ENCODE results near the gene C22orf15.

The C22orf15 gene

DNA sequence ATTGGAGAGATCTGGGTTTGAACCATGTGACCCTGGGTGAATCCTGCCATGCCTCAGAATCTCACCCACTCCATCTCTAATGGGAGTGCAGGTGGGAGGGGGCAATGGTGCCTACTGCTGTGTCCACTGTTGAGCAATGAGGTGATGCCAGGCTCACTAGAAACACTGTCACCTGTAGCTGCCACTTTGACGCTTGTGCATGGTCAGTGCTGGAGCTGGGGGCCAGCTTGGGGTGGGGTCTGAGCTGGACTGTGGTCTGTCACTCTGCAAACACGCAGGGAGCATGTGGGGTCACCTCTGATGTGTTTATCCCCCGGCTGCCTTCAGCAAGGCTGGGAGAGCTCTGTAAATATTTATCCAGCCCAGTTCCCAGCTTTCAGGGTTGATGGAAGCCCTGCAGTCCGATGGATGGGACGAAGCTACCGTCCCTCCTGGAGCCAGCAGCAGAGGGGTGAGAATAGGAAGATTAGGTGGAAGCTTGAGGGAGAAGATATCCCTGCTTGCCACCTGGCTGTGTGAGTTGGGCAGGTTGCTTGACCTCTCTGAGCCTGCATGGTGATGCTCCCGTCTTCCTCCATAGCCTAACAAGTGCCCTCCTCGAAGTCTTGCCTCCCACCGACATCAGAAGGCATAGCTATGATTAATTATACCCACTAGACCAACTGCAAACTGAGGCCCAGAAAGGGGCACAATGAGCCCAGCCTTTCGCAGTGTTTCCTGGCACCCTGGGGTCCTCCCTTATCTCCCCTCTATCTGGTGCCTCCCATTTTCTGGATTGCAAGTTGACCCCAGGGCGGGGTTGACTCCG, 11.5 kb downstream of the C22orf15 start:
- no peak for DNase-seq

GRCh38 chr22:23774922-23775436, 12.2 kb downstream of the C22orf15 start:
- no peak for DNase-seq

DNA sequence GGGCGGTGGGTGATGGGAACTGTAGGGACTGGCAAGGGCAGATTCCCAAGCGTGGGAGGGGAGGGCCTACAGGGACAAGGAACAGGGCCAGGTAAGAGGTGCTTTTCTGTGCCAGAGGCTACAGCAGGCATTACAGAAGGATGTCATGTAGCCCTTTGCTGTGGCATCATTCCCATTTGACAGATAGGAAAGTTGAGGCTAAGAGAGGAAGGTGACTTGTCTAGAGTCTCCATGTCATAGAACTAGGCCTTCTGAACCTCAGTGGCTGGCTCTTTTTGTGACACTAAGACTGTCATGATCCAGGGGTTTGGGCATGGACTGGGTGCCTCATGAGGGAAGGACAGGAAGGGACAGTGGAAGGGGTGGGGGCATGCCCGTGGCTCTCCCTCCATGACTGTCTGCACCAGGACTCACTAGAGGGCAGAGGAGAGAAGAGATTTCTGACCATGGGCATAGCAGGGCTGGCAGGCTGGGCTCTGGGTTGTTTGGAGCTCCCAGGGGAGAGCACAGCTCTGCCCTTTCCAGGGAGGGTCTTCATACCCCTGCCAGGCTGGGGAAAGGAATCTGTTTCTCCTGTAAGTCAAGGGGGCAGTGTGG, 13.1 kb downstream of the C22orf15 start:
- no peak for DNase-seq

GRCh38 chr22:23777776-23778576, 15.2 kb downstream of the C22orf15 start:
- DNase-seq: no peak

DNA sequence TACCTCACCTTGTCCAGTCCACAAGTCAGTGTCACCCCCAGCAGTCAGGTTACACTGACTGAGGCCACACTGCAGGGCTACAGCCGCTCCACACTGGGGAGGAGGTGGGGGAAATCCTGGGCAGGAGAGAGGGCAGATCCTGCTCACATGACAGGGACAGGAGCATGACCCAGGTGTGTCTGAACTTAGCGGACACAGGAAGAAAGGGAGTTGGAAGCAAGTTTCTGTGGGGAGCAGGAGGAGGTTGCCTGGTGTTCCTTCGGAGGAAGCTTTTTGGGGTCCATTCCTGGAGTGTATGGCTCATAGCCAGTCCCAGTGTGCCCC, 15.7 kb downstream of the C22orf15 start:
- DNase-seq: no peak

DNA sequence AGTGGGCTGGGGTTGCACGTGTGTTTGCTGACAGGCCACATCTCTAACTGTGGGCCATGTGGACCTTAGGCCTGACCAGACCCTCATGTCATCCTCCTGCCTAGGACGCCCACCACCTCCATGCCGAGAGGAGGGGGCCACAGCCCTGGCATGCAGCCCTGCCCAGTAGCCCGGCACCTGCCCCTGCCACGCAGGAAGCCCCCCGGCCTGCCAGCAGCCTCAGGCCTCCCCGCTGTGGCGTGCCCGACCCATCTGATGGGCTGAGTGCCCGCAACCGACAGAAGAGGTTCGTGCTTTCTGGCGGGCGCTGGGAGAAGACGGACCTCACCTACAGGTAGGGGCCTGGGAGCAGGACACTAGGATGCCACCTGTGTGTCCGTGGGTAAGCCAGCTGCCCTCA, 16.3 kb downstream of the C22orf15 start:
- DNase-seq: no peak

DNA sequence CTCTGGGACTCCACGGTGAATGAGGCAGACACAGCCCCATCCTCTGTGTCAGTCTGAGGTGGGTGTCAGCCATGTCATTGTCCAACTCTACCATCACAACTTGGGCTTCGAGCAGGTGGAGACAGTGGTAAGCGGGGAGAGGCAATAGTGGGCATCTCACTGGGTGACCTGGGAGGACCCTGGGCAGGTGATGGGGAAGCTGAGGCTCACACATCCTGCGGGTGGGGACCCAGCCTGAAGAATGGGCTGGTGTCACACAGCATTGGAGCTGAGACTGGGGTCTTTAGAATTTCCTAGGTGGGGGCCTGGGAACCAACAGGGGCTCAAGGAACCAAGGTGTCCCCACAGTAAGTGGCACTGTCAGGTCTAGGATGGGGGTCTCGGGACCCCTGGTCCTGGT, 16.9 kb downstream of the C22orf15 start:
- no peak for DNase-seq

- no peak for DNase-seq
These were observed 17.5 kb downstream of the C22orf15 start for GRCh38 chr22:23780146-23780748.

DNA sequence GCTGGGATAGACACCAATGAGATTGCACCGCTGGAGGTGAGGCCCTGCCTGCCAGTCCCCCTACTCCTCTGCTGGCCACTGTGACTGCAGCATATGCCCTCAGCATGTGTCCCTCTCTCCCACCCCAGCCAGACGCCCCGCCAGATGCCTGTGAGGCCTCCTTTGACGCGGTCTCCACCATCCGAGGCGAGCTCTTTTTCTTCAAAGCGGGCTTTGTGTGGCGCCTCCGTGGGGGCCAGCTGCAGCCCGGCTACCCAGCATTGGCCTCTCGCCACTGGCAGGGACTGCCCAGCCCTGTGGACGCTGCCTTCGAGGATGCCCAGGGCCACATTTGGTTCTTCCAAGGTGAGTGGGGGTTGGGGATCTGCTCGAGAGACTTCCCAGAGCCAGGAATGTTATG, 18.3 kb downstream of the C22orf15 start:
- DNase-seq: no peak

- no peak for DNase-seq
These were observed 18.9 kb downstream of the C22orf15 start for GRCh38 chr22:23781511-23782183.

DNA sequence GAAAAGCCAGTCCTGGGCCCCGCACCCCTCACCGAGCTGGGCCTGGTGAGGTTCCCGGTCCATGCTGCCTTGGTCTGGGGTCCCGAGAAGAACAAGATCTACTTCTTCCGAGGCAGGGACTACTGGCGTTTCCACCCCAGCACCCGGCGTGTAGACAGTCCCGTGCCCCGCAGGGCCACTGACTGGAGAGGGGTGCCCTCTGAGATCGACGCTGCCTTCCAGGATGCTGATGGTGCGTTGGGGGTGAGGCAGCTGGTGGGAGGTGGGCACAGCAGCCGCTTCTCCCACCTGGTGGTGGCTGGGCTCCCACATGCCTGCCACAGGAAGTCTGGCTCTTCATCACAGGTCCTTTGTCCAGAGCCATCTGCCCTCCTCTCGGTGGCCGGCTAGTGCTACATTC, 19.5 kb downstream of the C22orf15 start:
- no peak for DNase-seq

DNA sequence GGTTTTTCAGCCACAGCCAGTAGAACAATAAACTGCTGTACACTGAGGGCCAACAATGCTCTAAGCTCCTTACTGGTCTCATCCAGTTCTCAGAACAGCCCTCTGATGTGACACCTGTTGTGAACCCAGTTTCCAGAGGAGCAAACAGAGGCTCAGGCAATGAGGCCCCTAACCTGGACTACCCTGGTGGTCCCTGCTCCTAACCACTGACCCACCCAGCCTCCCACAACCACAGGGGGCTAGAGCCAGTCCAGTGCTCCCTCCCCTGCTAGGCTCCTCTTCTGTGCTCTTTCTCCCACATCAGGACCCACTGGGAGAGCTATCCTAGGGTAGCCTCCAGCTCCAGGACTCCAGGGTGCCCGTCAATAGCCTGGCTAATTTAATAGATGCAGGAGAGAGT, 19.9 kb downstream of the C22orf15 start:
- no peak for DNase-seq

- no peak for DNase-seq
These were observed 20.7 kb downstream of the C22orf15 start for GRCh38 chr22:23783265-23784150.

- no peak for DNase-seq
These were observed 21.5 kb downstream of the C22orf15 start for GRCh38 chr22:23784215-23784732.

DNA sequence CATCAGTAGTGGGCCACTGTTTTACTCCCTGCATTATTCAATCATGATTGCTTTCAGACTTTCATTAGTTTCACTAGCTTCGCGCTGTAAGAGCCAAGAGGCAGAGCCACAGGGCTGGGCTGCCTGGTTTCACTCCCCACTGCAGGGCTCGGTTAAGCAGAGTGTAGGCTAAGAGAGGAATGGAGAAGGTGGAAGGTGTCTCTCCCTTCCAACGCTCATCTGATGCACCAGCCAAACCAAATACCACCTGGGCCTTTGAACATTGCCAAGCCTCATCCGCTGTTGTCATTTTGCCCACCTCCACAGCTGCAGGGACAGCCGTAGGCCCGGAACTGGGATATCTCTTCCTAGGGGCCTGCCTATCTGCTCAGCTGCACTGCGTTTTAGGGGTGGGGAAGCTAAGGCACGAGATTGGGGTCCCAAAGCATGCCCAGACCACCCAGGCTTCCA, 23.5 kb downstream of the C22orf15 start:
- peak; percentile 27 for DNase-seq

GRCh38 chr22:23786752-23787599, 24.2 kb downstream of the C22orf15 start, which contains the start of gene SMARCB1:
TSS of gene SMARCB1 (plus strand) at chr22:23786966. CDS start at chr22:23787170, 204 bp downstream.
- peak; percentile 91 for DNase-seq

DNA sequence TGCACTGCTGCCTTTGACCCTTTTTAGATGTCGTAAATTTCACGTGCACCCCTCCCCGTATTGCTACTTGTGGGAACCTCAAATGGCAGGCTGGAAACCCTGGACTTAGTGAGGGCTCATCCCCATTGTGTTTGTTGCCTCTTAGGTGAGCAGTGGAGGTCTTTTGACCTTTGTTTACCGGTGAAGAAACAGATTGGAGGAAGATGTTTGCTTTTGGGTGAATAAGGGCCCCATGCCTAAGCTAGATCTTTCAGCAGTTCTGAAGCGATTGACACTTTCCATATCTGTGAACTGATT, 24.8 kb downstream of the C22orf15 start:
- DNase-seq: no peak

DNA sequence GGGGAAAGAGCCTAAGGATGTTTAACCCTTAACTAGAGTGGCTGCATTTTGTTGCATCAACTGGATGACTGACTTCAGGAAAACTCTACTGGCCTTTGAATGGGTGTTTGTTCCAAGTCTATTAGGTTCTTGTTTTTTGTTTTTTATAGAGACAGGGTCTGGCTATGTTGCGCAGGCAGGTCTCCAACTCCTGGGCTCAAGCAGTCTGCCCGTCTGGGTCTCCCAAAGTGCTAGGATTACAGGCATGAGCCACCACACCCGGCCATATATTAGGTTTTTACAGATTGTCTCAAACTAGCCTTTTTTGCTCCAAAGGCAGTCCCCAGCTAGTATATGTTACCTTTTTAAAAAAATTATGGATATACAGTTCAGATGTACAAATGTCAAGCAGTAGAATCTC, 25.1 kb downstream of the C22orf15 start:
- DNase-seq: no peak

DNA sequence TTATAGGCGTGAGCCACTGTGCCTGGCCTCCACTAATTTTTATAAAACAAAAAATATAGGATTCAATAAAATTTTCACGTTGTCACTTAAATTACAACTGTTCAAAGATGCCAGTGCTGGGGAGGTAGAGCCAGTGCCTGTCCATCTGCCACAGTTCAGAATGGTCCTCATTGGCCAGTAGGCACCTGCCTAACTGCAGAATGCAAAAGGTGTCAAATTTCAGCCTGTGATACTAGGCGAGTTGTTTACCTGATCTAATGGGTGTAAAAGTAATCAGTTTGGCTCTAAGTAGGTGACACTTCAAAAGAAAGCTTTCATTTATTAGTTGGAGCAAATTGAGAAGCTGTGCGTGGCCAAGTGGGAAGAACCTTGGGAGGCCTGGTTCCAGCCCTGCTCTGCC, 26.3 kb downstream of the C22orf15 start:
- no peak for DNase-seq

DNA sequence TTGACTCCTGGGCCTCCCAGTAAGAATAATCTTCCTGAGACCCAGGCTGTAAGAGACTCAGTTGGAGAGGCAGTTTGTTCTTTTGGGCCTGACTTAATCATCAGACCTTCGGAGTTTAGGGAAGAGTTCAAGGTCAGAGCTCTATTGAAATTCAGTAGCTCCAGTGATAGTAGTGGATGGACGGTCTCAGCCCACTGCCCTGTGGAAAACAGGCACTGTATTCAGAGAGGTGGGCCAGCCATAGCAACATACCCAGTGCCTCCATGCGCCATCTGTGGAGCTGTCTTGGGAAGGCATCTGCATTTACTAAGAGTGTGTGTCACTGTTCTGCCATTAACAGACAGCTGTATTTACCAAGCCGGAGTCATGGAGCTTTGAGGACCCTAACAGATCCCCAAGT, 26.8 kb downstream of the C22orf15 start:
- no peak for DNase-seq

Measured in CD4-positive, alpha-beta T cell treated with Interleukin-6 for 4 hours (primary cell).